AG20443 (cell line): ENCODE results near the gene RUNX1.
A peak's percentile ranks its signal among the peaks of the same experiment; 100 is the strongest.
"Not testable (repeated sequence)": the region's sequence is repeated elsewhere in the genome, so short reads cannot be mapped to it uniquely, and the experiment has no call there.

Experiments used
- DNase-seq: peaks from one replicate; pipeline ENCODE4 v3.0.0; 2012; ENCODE audit warnings: low spot score, mixed read lengths

Gene RUNX1

GRCh38 chr21:34806423-34806822 lies 242.7 kb downstream of the RUNX1 start:
- DNase-seq, result no peak

- DNase-seq, result no peak
Measured at GRCh38 chr21:34805157-34805556, 243.9 kb downstream of the RUNX1 start.

DNA sequence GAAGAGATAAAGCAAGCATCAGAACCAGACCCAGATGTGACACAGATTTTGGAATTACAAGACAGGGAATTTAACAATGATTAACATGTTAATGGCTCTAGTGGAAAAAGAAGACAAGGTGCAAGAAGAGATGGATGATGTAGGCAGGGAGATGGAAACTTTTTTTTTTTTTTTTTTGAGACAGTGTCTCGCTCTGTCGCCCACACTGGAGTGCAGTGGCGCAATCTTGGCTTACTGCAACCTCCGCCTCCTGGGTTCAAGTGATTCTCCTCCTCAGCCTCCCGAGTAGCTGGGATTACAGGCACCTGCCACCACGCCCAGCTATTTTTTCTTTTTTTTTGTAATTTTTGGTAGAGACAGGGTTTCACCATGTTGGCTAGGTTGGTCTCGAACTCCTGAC lies 244.5 kb downstream of the RUNX1 start:
- DNase-seq, result not testable (repeated sequence)

GRCh38 chr21:34803782-34804370 lies 245.2 kb downstream of the RUNX1 start:
- DNase-seq, result no peak

- DNase-seq, result no peak
Measured at GRCh38 chr21:34802180-34802899, 246.8 kb downstream of the RUNX1 start.

GRCh38 chr21:34801519-34802132 lies 247.5 kb downstream of the RUNX1 start:
- no peak for DNase-seq

GRCh38 chr21:34800797-34801518 lies 248.1 kb downstream of the RUNX1 start:
- DNase-seq, result peak; percentile 61

DNA sequence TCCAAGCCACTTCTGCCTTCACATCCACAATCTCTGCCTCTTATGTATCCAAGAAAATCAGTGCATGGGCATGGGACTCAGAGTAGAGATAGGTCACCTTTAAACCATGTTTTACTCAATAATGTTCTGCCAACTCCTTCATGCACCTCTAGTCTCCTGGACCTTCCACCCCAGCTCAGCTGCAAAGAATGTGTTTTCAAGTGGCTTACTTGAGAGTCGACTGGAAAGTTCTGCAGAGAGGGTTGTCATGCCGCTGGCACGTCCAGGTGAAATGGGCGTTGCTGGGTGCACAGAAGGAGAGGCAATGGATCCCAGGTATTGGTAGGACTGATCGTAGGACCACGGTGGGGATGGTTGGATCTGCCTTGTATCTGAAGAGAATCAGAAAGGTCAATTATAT lies 250.0 kb downstream of the RUNX1 start:
- DNase-seq, result no peak

GRCh38 chr21:34797921-34798535 lies 251.1 kb downstream of the RUNX1 start:
- DNase-seq, result no peak

- no peak for DNase-seq
Measured at GRCh38 chr21:34797201-34797525, 251.9 kb downstream of the RUNX1 start.

DNA sequence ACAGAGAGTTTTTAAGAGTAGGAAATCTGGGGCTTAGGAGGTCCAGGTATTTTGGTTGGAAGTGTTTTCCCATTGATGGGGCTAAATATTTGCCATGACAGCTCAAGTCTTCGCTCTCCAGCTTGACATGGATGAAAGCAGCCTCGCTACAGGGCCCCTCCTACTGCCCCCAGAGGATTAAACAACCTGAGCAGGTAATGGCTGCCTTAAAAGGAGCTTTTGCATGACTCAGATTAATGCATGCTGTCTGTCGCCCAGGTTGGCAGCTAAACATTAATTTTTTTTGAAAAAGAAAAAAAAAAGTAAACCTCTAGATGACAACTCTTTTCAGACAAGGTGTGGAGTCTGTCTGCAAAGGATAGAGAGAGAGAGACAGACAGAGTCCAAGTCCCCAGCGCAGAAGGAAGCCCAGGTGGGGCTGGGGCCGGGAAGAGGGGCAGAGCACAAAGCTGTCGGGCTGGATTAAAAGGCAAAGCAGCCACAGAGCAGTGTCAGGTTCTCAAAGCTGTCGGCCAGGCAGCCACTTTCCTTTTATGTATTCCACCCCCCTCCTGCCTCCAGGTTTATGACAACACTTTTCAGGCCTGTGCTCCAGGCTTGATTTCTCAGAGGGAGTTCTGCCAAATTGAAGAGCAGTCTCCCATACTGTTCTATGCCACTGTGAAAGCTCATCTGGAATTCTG lies 252.4 kb downstream of the RUNX1 start:
- DNase-seq, result no peak

DNA sequence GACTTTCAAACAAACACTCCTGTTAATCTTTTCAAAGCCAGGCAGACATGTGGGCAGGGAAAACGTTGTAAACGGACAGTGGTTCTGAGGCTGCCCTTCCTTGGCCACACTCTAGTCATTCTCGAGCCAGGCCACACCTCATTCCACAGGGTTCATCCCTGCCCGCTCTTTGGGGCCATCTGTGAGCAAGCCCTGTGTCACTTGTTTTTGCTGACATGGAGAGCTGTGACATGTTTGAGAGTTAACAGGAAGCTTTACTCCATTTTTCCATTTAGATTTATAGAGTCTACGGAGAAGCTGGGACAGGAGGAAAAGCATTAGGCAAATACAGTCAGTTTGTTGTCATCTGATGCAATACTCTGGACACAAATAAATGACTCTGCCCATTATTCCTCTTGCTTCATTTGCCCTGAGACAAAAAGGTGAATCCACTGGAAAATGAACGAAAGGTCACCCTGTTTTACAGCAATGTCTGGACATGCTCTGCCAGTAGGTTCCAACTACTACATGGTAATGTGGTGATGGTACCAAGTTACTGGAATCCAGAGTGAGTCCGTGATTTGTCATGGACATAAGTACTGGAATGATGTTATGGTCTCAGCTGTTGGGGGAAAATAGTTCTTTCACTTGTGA lies 253.4 kb downstream of the RUNX1 start:
- peak; percentile 72 for DNase-seq

DNA sequence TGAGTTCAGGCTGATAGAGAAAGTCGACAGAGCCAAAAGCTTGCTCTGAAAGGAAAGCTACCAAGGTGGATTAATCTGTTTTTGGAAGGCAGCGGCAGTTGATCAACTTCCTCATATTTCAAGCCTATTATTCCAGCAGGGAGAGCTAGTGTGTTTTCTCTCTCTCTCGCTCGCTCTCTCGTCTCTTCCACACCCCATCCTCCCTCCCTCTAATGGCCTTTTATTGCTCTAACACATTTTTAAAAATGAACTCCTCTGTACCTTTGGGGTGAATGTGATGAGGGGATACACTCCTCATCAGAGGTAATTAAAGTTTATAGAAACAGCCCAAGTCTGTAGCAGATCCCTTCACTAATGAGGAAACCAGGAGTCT lies 253.9 kb downstream of the RUNX1 start:
- no peak for DNase-seq

DNA sequence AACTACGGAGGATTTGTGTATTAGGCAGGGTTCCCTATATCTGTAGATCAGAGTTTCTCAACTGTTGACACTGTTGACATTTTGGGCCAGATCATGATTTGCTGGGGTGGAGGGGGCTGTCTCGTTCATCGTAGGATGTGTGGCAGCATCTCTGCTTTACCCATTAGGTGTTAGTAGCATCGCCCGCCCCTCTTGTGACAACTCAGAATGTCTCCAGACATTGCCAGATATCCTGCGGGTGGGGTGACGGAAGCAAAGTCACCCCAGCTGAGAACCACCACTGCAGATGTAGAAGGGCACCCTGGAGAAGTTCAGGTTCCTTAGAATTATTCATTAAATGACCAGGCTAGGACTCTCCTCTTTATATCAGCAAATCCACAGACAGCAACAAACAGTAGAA lies 254.4 kb downstream of the RUNX1 start:
- no peak for DNase-seq

- no peak for DNase-seq
Measured at GRCh38 chr21:34793471-34793870, 255.6 kb downstream of the RUNX1 start.

DNA sequence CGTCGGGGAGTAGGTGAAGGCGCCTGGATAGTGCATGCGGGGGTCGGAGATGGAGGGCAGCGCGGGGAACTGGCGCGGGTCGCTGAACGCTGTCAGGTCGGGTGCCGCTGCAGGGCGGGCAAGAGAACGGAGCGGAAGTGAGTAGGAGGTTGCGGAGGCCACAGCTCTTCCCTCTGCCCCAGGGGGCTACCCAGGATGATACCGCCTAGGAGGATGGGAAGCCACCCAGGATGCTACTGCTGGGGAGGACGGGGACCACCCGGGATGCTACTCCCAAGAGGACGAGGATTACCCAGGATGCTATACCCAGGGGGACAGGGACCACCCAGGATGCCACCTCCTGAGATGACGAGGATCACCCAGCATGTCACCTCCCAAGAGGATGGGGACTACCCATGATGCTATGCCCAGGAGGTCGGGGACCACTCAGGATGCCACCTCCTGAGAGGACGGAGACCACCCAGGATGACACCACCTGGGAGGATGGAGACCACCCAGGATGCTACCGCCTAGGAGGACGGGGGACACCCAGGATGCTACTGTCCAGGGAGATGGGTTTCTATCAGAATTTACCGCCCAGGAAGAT lies 256.5 kb downstream of the RUNX1 start:
- DNase-seq, result no peak

DNA sequence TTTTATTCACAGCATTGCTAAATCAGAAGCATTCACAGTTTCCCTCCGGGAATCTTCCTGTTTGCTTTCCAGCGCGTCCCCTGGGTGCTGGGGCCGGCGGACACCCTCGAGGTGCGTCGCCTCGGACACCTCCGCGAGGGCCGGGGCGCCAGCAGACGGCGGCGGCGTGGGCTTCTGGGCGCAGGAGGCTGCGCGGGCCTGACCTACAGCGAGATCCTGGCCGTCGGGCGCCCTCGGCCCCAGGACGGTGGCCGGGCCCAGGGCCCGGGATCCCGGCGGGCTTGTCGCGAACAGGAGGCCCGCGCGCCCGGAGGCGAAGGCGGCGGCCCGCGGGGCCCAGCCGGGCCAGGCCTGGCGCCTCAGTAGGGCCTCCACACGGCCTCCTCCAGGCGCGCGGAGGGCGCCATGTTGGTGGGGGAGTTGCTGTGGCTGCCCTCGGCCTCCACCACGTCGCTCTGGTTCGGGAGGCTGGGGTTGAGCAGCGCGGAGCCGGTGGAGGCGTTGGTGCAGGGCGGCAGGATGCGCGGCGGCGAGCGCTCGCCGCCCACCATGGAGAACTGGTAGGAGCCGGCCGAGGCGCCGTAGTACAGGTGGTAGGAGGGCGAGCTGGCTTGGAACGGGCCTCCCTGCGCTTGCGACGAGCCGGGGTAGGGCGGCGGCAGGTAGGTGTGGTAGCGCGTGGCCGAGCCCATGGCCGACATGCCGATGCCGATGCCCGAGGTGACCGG lies 257.2 kb downstream of the RUNX1 start:
- DNase-seq, result no peak

GRCh38 chr21:34790834-34791233 lies 258.3 kb downstream of the RUNX1 start:
- no peak for DNase-seq

- no peak for DNase-seq
Measured at GRCh38 chr21:34790341-34790740, 258.8 kb downstream of the RUNX1 start.

- no peak for DNase-seq
Measured at GRCh38 chr21:34788879-34789278, 260.2 kb downstream of the RUNX1 start.
